Measurements from ENCODE around the gene ABCC1. TPM values are rescaled to one million over a fixed set of nuclear protein-coding genes. Genes with fewer than 3 reads are reported as not detected.

ABCC1 gene
- total and polyA plus RNA-seq, 2 of the 8 experiments (the other 6 are each of a cell fraction or from before 2014, with no cell fraction given) = 42.6 to 66.8 TPM

DNA sequence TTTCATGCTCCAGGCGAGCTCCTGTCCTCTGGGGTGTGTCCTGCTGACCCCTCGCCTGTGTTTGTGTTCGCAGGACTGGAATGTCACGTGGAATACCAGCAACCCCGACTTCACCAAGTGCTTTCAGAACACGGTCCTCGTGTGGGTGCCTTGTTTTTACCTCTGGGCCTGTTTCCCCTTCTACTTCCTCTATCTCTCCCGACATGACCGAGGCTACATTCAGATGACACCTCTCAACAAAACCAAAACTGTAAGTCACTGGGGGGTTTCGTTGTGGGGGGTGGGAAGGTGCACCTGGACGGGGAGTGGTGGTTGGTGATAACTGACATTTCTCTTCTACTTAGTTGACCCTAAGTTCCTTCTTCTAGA is 58.3 kb downstream of the ABCC1 start (continued):
- TF ChIP-seq, protein P1, sequence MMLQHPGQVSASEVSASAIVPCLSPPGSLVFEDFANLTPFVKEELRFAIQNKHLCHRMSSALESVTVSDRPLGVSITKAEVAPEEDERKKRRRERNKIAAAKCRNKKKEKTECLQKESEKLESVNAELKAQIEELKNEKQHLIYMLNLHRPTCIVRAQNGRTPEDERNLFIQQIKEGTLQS (IDR thresholded peaks at IDR 0.05; ENCODE audit: insufficient read depth, low read depth, low read length) = no peak
- no peak for TF ChIP-seq CHD7 (IDR thresholded peaks at IDR 0.05; ENCODE audit: insufficient replicate concordance, low read length)
- no peak for TF ChIP-seq TBP (IDR thresholded peaks at IDR 0.05; ENCODE audit: low read depth, low read length)
- TF ChIP-seq, protein P2, sequence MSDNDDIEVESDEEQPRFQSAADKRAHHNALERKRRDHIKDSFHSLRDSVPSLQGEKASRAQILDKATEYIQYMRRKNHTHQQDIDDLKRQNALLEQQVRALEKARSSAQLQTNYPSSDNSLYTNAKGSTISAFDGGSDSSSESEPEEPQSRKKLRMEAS (IDR thresholded peaks at IDR 0.05) = no peak
- TF ChIP-seq GTF2F1 (IDR thresholded peaks at IDR 0.05; ENCODE audit: borderline replicate concordance, low read depth, low read length) = no peak
- no peak for TF ChIP-seq GABPA (IDR thresholded peaks at IDR 0.05; ENCODE audit: borderline replicate concordance, insufficient read depth, low read length)
